Kidney epithelial cell (primary cell): ENCODE measurements around the gene NELFE. TPM values are rescaled to one million over a fixed set of nuclear protein-coding genes. Genes with fewer than 3 reads are reported as not detected.

Source experiments
- DNase-seq: peaks from one replicate; pipeline ENCODE4 v3.0.0-alpha.2; 2010; ENCODE audit warnings: low read depth
- H3K27me3 ChIP-seq: 2 replicates; pipeline ENCODE4 v1.6.0; 2011; ENCODE audit warnings: low read length; ENCODE audit not compliant: control insufficient read depth, insufficient read depth
- H3K36me3 ChIP-seq: 2 replicates; pipeline ENCODE4 v1.5.1; 2011; ENCODE audit warnings: low read length; ENCODE audit not compliant: control insufficient read depth, insufficient read depth
- H3K4me3 ChIP-seq: 2 replicates; pipeline ENCODE4 v1.5.1; 2011; ENCODE audit warnings: low read depth, mild to moderate bottlenecking, control low read depth, low read length
- CTCF ChIP-seq: IDR thresholded peaks from 2 replicates; pipeline ENCODE4 v1.5.1; 2011; ENCODE audit warnings: mild to moderate bottlenecking, moderate library complexity, low read length, control low read depth, inconsistent platforms; ENCODE audit not compliant: insufficient read depth, poor library complexity, severe bottlenecking
- total RNA-seq: library from RNA; depleted of rRNA; stranded (reverse); fragments of >200 nt; gene quantifications from 2 replicates; pipeline ENCODE4 v1.2.3, GENCODE V29; 2015

The NELFE gene
- total RNA-seq, 1 donor from 2014 or later: 140 TPM

DNA sequence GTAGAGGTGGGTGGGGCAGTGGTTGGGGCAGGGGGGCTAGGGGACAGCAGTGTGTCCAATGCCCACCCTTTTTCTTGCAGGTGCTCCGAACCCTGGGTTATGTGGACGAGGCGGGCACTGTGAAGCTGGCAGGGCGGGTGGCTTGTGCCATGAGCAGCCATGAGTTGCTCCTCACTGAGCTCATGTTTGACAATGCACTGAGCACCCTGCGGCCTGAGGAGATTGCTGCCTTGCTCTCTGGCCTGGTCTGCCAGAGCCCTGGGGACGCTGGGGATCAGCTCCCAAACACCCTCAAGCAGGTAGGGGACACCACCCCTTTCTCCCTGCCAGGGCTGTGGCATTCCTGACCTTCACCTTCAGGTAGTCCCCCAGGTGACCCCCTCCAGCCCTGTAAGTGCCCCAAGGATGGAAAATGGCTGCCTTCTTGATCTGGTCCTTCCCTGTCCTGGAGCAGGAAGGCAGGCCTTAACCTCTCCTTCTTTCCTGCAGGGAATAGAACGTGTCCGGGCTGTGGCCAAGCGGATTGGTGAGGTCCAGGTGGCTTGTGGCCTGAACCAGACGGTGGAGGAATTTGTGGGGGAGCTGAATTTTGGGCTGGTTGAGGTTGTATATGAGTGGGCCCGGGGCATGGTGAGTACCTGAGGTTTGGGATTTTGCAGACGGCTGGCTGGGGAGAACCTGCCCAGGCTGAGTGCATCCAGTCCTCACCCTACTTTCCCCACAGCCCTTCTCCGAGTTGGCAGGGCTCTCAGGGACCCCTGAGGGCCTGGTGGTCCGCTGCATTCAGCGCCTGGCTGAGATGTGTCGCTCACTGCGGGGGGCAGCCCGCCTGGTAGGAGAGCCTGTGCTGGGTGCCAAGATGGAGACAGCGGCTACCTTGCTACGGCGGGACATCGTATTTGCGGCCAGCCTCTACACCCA, 10.3 kb upstream of the NELFE start:
- no peak for DNase-seq
- Histone ChIP-seq H3K36me3 (peaks cover 4% of the 10 kb centered on the region), H3K4me3 (no peak overlapping the region), H3K27me3 (no peaks in the 10 kb centered on the region)
- TF ChIP-seq CTCF: no peak

- no peak for DNase-seq
- TF ChIP-seq CTCF: no peak
- Histone ChIP-seq H3K4me3 (no peak overlapping the region), H3K27me3 (no peaks in the 10 kb centered on the region), H3K36me3 (peaks cover 4% of the 10 kb centered on the region)
These were observed 9.6 kb upstream of the NELFE start for GRCh38 chr6:31968326-31968725.

DNA sequence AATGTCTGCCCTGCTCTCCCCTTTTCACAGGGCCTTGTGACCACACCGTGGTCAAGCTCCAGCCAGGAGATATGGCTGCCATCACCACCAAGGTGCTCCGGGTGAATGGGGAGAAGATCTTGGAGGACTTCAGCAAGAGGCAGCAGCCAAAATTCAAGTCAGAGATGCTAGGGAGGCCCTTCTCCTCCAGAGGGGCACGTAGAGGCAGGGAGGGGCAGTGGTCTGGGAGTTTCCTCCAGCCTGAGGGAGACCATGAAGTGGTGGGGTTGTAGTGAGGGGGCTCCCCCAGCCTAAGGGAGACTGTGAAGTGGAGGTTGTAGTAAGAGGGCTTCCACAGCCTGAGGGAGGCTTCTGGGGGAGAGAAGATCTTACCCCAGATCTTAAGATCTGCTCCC, 9.2 kb upstream of the NELFE start:
- Histone ChIP-seq H3K4me3 (no peak overlapping the region), H3K27me3 (no peaks in the 10 kb centered on the region), H3K36me3 (peaks cover 4% of the 10 kb centered on the region)
- no peak for TF ChIP-seq CTCF
- no peak for DNase-seq

DNA sequence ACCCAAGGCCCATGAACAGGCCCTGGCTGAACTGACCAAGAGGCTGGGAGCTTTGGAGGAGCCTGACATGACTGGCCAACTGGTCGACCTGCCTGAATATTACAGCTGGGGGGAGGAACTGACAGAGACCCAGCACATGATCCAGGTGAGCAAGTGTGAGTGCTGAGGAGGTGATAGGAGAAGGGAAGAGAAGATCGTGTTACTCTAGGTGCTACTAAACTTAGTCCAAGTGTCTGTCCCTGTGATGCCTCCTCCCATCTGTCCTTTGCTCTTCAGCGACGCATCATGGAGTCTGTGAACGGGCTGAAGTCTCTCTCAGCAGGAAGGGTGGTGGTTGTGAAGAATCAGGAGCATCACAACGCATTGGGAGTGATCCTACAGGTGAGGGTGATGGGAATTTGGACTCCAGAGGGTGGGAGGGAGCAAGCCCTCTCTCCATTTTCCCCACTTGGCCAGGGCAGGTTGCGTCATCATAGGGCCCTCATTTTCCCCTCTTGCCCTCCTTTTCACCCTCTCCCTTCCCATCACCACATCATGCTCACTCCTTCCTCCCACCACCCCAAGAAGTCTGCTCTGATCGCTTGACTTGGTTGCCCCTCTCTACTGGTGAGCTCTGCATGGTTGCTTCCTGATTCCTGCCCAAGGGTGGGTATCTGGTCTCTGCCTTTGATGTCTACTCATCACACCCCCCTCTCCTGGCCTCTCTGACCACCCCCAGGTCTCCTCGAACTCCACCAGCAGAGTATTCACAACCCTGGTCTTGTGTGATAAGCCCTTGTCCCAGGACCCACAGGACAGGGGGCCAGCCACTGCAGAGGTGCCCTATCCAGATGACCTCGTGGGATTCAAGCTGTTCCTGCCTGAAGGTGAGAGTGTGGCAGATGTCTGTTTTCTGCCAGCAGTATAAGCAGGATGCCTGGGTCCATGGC, 8.5 kb upstream of the NELFE start:
- no peak for DNase-seq
- TF ChIP-seq CTCF: no peak
- Histone ChIP-seq H3K4me3 (no peak overlapping the region), H3K36me3 (peaks cover 4% of the 10 kb centered on the region), H3K27me3 (no peaks in the 10 kb centered on the region)

DNA sequence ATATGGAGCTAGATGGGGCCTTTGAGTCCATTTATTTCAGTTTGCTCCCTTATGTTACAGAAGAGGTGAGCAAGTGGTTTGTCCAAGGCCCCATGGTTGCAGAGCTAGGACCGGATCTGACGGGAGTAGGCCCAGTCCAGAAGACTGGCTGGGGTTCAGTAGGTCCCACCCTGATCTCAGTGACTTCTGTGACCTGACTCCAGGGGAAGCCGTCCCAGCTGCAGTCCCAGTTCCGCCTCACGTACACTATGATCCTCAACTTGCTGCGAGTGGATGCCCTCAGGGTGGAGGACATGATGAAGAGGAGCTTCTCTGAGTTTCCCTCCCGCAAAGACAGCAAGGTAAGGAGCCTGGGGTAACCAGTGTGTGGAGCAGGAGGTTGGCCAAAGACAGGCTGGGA, 7.7 kb upstream of the NELFE start:
- DNase-seq: no peak
- Histone ChIP-seq H3K4me3 (no peak overlapping the region), H3K36me3 (peaks cover 4% of the 10 kb centered on the region), H3K27me3 (no peaks in the 10 kb centered on the region)
- TF ChIP-seq CTCF: no peak
